ENCODE measurements around the gene SORBS1.
"Not testable (repeated sequence)": the region's sequence is repeated elsewhere in the genome, so short reads cannot be mapped to it uniquely, and the experiment has no call there.

SORBS1 gene

DNA sequence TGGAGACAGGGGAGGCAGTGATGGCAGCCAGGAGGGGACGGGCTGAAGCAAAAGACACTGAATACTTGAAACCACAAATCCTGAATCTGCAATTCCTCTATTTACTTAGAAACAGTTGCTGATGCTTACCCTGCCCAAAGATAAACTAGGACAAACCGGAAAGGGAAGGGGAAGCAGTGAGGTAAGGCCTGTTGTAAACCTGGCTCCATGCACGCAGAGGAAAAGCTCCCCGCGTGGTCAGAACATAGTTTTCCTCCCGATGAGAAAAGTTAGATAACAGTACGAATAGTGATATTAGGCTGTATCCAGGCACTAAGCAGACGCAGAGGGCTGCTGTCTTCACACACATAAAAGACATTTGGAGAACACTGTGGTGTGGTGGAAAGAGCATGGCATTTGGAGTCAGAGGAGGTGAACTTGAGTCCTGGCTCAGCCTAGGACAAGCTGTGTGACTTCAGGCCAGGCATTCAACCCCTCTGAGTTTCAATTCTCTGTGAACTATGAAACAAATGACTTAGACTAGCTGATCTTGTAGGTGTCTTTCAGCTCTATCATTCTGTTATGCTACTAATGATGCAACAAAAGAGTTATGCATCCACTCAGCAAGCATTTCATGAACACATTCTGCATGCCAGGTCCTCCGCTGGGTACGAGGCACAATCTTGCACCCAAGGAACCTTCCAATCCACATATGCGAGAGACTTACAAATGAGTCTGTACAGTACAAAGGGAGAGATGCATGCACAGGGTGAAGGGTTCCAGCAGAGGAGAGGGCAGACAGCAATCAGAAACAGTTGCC lies 80.9 kb downstream of the SORBS1 start:
- no peak for DNase-seq

DNA sequence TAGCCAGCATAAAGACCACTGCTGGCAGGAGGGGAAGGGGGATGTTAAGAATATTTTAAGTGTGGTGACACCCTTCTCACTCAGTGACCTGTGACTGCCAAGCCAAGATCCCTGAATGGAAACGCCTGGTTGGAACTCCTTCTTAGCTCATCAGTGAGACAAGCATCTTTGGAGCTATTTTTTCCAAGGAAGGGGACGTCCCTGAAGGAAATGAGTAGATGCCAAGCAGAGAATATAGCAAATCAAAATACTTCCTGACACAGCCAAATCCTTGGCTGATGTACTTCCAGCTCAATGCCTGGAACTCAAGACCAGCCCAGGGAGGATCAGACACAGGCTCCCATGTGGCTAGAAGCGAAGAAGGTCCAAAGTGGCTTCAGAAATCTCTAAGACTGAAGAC lies 82.2 kb downstream of the SORBS1 start:
- DNase-seq: no peak

DNA sequence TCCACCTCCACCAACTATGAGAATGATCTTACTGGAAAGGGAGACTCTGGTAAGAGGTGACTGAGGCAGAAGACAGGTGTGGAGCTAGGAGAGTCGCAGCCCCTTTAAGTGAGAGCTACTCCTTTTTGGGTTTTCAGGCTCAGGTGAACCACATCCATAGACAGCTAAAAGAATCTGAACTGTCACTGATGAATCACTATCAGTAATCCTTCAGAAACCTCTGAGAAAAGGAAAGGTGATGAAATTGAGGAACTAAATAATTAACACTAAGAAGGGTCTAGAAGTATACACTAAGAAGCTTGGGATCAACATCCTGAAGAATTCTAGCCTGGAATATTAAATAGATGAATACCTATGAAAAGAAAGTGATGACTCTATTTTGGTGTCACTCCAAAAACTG lies 83.0 kb downstream of the SORBS1 start:
- DNase-seq: no peak

DNA sequence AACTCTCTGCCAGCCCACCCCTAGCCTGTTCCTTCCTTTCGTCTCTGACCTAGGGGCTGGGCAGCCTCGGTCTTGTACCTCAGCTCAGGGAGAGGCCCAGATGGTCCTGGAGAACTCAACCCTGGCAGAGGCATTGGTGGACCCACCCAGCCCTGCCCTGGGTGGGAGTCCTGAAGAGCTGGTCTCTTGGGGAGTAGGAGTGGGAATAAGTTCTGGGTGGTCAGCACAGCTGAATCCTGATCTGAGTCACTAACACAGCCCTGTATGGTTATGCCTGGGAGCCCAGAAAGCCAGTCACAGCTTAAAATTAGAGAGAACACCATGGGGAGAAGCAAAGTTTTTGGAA lies 84.0 kb downstream of the SORBS1 start:
- no peak for DNase-seq

DNA sequence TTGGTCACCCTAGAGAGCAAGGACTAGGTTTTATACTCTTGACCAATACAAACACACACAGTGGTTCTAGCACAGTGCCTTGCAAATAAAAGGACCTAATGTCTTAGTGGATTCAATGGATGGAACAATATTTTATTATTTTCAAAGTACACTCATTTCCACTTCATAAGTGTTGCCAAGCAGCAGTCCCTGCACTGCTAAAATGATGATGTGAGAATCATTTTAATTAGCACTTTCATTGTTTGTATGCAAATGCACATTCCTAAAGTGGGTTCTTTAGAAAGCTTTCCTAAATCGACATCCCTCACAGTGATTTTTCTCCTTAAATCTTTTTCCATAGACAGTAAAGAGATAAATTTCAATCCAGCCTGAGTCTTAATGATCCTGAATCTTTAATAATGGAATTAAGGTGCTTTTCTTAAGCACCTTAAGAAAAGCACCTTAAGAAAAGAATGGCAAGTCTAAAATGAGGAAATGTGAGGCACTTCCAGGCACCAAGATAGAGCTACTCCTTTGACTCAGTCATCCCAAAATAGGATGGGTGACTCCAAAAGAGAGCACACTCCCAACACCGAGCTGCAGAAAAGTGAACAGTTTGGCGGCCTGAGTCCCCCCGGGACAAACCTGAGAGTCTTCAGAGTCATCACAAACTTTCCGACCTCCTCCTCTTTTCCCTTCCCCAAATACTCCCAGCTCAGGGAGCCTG lies 84.5 kb downstream of the SORBS1 start:
- DNase-seq: no peak

DNA sequence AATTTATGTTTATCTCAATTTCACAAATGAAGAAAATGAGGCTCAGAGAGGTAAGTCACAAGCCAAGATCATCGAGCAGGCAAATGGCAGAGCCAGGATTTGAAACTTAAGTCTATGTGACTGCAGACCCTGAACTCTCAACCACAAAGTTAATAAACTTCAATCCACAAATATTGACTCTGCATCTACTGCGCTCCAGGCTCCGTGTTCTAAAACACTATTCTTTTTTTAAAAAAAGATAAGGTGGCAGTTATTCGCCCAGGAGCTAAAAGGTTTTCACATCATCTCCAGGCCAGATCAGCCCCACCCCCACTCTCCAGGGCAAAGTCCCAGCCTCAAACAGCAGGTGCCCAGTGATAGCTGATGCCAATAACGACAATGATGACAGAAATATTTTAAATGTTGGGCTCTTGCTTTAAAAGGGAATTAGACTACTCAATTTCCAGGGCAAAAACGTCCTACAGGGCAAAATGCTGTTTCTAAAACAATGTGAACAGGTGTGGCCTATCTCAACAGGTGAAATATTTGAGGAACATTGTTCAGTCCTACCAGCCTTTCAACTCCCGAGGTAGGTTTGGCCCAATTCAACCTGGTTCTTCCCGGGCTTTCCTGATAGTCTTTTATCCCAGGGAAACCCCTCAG lies 85.2 kb downstream of the SORBS1 start:
- no peak for DNase-seq

DNA sequence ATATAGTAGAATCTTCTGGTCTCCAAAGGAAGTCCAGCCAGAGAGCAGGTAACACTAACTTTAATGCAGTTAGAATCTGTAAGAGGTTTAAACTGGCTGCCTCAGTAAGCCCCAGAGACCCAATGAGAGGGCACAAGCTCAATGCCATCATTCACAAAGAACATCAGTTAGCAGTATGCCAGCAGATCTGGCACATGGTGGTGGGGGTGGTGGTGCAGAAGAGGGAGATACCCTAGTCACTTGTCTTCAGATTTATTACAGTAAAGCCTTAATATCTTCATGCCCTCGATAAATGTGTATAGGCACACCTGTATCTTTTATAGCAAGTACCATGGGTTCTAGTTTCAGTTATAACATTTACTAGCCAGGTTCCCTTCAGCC lies 86.2 kb downstream of the SORBS1 start:
- no peak for DNase-seq

DNA sequence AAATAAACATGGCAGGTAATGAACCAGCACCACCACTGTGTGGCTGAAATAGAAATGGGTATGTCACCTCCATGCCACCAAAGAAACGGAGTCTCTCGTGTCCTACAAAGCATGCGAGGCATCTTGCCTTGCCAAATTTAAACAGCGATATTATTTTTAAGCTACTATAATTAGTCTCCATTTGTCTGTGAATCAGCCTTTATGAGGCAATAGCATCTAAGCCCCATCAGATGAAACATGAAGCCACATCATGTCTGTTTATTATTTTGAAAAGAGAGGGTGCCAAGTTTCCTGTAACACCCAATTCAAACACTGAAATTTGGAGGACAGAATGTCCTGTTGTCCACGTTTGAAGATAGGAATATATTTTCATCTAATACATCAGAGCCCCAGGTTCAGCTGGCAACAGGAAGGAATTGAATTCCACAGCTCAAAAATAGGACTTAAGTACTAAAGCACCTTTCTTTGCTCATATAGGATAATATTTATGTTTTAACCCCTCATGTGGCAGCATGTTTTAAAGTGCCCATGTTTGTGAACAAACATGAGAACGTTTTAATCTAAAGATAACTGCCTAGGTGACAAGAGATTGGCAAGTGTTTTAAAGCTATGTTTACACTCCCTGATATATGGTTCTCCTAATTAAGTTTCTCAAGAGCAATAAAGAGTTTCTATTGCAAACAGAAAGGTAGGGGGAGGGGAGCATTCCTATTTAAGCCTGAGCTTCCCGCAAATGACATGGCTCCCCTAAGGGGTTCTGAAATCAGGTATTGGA lies 86.8 kb downstream of the SORBS1 start:
- no peak for DNase-seq

DNA sequence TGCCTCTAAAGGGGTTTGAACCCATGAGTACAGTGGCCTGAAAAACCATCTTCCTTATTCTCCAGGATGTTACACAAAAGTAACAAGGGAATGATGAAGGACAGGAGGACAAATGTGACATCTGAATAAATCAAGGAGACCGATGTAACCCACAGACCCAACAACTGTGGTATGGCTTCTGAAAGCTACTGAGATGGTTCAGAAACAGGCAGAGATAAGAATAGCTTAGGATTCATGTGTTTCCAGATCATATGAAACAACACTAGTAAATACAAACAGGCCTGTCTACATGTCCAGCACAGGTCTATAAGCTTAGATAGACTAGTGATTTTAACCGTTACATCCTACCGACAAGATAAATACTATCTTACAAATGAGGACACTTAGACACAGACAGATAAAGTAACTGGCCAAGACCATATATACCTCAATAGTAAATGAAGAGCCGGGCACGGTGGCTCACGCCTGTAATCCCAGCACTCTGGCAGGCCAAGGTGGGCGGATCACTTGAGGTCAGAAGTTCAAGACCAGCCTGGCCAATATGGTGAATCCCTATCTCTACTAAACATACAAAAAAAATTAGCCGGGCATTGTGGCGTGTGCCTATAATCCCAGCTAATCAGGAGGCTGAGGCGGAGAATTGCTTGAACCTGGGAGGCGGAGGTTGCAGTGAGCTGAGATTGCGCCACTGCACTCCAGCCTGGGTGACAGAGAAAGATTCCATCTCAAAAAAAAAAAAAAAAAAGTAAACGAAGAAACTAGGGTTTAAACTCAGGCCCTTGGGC lies 88.7 kb downstream of the SORBS1 start:
- DNase-seq: no peak

DNA sequence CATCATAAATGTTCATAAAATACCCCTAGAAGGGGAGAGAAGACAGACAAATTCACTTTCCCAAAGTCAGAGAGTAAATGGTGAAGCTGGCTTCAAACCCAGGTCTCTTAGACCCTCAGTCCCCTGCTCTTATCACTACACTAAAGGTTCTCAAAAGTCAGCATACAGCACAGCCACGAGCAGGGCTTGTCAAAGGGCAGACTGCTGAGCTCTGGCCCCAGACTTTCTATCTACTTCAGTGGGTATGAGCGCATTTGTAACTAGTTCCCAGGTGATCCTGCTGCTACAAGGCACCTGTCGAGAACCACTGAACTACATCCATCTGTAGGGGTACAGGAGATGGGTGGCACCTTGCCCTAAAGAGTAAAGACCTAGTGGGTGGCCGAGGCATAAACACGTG lies 91.5 kb downstream of the SORBS1 start:
- DNase-seq: no peak

DNA sequence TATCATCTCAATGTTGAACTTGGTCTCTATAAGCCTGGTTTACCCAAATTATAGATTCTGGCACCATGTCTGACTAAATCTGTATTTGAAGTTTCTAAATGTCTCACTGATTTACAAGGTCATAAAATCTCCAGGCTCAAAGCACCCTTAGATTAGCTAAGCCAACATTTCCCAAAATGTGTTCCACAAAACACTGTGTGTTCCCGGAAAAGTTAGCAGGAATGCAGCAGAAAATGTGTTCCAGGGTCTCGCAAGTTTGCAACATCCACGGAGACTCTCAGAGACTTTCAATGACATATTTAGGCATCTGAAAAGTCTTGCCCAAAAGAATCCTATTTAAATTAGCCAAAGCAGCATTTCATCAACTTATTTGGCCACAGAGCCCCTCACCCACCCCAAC lies 91.9 kb downstream of the SORBS1 start:
- no peak for DNase-seq

DNA sequence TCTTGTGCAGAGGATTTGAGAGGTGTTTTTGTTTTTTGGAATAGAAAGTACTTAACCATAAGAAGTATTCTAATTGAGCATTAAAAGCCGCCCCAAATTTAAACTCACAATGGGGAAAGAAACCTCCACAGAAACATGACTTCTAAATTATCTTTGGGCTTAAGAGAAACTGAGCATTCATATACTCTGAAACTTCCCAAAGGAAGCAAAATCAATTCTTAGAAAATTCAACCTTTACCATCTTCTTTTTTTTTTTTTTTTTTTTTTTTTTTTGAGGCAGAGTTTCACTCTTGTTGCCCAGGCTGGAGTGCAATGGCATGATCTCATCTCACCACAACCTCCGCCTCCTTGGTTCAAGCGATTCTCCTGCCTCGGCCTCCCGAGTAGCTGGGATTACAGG lies 93.5 kb downstream of the SORBS1 start:
- DNase-seq: not testable (repeated sequence)

DNA sequence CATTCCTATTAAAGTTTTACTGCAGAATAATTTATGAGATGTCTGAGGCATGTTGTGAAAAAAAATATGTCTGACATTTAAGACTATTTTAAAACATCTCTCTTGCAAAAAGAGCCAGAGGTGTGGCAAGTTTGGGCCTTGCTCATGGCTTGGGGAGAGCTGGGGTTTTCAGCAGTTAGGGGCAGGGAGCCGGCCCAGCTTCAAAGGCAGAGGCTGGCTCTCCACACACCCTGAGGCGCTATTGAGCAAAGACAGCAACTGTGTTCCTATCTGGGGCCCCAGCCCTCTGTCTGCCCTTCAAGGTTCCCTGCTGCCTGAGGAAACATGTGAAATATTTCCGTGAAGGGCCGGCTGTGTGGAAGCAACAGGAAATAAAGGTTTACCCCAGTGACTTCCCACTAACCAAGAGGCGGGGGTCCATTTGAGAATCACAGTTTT lies 94.0 kb downstream of the SORBS1 start:
- DNase-seq: peak; percentile 5

DNA sequence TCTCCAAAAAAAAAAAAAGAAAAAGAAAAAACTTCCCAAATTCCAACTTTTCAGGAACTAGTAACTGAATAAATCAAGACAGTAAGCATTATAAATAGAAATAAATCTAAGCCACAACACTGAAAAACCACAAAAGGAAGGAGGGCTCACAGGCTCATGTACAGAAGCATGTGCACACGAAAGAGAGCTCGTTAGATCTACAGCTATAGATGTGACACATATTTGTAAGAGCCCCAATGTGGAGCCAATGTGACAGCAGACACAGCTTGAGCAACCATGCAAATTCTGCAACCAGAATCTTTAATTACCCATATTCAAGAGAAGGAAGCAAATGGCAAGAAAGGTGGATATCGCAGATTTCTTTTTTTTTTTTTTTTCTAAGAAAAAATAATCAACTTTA lies 94.7 kb downstream of the SORBS1 start:
- DNase-seq: no peak

DNA sequence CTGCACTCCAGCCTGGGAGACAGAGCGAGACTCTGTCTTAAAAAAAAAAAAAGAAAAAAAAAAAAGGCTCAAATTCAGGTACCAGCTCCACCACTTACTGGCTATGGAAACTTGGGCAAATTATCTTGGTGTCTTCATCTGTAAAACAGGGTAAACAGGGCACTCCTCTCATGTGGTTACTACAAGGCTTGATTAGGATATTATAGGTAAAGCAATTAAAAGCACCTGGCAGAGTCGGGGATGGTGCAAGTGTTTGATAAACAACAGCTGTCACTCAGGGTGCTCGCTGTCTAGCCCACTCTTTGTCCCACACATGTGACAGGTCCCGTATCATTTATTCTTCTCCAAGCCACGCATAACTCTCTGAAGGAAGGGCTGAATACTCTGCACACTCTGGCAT lies 96.9 kb downstream of the SORBS1 start:
- DNase-seq: peak; percentile 46

DNA sequence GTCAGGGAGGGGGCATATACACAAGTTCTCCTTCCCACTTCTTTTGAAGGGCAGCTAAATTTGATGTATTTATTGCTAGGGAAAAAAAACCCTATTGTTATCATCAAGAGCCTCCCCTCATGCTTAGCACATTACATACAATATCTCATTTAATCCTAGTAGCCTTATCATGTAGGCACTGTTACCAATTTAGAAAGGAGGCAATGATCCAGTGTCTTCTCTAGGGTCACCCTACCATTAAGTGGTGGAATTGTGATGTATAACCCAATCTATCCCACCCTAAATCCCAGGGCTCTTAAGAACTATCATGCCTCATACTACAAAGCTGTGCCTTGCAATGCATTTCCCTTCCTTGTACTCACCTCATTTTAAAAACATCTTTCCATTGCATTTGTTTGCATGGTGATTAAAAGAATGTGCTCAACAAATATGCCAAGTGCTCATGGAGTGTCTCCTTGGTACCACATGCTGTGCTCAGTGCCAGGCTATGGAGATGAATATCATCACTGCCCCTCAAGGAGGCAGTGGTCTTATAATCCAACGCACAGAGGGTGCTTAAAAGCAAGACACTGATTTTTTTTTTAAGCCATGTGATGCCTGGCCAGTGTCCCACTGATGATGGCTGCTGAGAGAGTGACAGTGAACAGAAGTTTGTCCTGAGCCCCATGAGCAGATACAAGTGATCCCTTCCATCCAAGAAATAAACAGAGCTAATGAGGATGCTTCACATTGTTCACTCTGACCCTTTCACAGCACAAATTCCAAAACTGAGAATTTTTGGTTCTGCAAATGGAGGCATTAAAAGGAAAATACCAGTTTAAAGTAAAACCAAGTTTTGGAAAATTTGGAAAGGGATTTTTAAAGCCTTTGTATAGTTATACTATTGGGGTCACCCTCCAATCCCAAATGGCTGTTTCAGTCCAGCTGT lies 98.2 kb downstream of the SORBS1 start:
- no peak for DNase-seq

DNA sequence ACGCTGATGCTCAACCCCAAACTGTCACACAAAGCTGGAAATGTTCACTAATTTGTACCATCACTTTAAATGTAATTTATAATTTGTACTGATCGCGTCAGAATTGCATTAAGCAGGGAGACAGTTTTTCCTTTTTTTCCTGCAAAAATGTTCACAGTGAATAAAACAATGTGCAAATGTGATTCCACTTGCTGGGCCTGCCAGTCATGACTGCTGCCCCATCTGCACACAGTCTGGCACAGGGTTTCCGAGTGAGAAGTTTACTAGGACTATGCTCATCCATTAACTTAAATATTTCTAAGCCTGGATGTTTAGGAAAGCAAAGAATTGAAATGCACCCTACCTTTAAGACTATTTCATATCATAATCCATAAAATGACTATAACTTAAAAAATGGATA lies 99.6 kb downstream of the SORBS1 start:
- DNase-seq: no peak

DNA sequence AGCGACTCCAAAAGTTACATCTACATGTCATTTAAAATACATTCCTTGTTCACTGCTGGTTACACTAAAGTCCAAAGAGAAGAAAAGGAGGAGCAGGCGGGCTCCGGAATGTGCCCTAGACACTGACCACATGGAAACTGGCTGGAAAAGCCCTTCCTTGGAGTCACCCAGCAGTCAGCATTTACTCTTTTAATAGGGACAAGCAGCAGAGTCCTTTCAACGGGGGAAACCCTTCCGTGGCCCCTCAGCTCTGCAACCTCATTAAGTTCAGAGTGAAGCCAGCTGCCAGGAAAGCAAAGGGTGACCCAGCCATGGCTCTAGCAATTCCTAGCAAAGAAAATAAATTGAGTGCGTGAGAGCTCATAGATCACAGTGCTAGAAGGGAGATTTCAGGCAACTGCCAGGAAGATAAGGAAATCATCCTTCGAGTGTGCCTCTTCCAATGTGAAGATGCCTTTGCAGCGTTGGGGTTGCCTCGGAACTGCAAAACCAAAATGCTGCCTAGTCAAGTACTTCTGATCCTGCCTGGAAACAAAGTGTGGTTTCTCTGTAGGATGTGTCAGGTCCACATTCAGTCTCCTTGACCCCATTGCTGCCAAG lies 101.6 kb downstream of the SORBS1 start:
- no peak for DNase-seq

DNA sequence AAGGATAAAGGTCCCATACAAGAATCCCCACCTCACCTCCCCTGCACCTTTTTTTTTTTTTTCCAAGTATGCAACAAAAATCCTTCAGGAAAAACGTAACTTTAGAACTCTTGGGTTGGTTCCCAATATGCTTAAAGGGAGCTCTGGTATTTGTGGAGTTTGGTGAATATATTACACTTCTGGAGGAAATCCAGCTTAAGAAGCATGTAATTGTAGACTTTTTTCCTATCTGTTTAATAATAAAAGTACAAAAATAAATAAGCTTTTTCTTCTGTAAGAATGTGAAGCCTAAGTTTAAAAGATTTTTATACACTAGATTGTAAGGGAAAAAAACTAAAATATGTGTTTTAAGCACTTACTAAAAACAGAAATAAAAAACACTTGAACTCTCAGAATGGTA lies 102.3 kb downstream of the SORBS1 start:
- no peak for DNase-seq

DNA sequence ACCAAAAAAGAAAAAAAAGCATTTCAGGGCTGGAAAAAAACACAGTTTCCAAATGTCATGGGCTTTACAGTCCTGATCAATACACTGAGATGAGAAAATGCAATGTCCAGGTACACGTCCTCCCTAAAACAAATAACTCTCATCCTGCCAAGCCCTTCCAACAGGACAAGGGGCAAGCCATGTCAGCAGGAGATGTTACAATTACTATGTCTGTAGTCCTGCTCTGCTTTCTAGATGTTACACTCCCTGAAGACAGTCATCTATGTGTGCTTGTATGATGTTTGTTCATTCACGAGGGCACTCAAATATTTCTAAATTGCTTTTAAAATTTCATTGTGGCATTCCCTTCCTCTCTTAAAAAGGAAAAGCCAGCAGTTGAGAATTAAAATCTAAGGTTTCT lies 103.2 kb downstream of the SORBS1 start:
- no peak for DNase-seq

DNA sequence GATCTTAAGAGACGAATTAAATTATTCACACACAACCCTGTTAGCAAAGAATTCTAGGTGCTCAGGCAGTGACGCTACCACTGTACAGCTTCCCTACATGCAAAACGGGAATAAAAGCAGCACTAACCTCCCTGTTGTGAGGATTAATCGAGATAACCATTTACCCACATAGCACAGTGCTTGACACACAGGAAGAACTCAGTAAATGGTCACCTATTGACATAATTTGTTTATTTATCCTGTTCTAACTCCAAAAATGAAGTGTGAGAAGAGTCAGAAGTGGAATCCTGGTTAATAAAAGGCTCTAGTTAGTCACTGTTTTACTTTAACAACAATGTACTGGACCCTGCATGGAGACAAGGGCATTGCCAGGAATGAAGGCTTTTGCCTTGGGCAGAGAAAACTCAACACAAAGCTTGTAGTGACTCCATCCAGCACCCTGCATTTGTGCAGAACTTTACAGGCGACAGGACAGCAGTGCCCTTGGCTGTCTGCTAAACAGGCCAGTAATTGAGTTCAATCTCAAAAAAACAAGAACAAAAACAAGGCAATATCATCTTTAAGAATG lies 103.8 kb downstream of the SORBS1 start:
- no peak for DNase-seq
